PC-9 (cell line): ENCODE results near the gene ENHO. TPM values are rescaled to one million over a fixed set of nuclear protein-coding genes. Genes with fewer than 3 reads are reported as not detected.

Source experiments
- BruUV-seq: library from RNA; stranded (reverse); fragments of 400-500 nt; replicated peaks from 2 replicates; lab custom pipeline; 2021; lab: Mats Ljungman, UMichigan
- CTCF ChIA-PET: fragments of 300-600 bp; sonication (Branson Sonifier 250); formaldehyde crosslinking; loops from one replicate; lab custom pipeline; 2022; ENCODE audit warnings: antibody characterized with exemption; lab: Charles Lee
- POLR2A ChIA-PET: fragments of 300-600 bp; sonication (Branson Sonifier 250); formaldehyde crosslinking; loops from one replicate; lab custom pipeline; 2022; ENCODE audit warnings: antibody characterized with exemption; ENCODE audit not compliant: unreplicated experiment; lab: Charles Lee
- DNase-seq, 2 experiments: peaks; one replicate each; pipeline versions ENCODE4 v3.0.0 to v3.0.0-alpha.2; 2015 to 2022; ENCODE audit warnings: mixed read lengths in 1 of 2
- H2AFZ ChIP-seq: fragments of 200-600 bp; sonication (generic); 2 replicates; pipeline ENCODE4 v1.8.1; 2017; ENCODE audit warnings: antibody characterized with exemption
- H3F3A ChIP-seq: fragments of 200-600 bp; sonication (generic); 2 replicates; pipeline ENCODE4 v1.8.1; 2017; ENCODE audit warnings: antibody characterized with exemption, mild to moderate bottlenecking, low read depth; ENCODE audit not compliant: insufficient read depth
- H3K27ac ChIP-seq: fragments of 200-600 bp; sonication (generic); 2 replicates; pipeline ENCODE4 v1.6.1; 2016; ENCODE audit warnings: mixed run types
- H3K27me3 ChIP-seq: fragments of 200-600 bp; sonication (generic); 2 replicates; pipeline ENCODE4 v1.6.1; 2016; ENCODE audit warnings: low read depth, mixed run types; ENCODE audit not compliant: insufficient read depth
- H3K36me3 ChIP-seq: fragments of 200-600 bp; sonication (generic); 2 replicates; pipeline ENCODE4 v1.6.1; 2016; ENCODE audit warnings: low read depth, mixed run types
- H3K4me1 ChIP-seq: fragments of 200-600 bp; sonication (generic); replicated peaks from 2 replicates; pipeline ENCODE4 v1.6.1; 2016; ENCODE audit warnings: mixed run types; ENCODE audit not compliant: insufficient read depth
- H3K4me2 ChIP-seq: fragments of 200-600 bp; sonication (generic); 2 replicates; pipeline ENCODE4 v1.6.1; 2017; ENCODE audit warnings: mixed run types
- H3K4me3 ChIP-seq: fragments of 200-600 bp; sonication (generic); 2 replicates; pipeline ENCODE4 v1.6.1; 2016; ENCODE audit warnings: mixed run types
- H3K79me2 ChIP-seq: fragments of 200-600 bp; sonication (generic); 2 replicates; pipeline ENCODE4 v1.6.1; 2017; ENCODE audit warnings: low read depth, mixed run types
- H3K9me2 ChIP-seq: fragments of 200-600 bp; sonication (generic); 2 replicates; pipeline ENCODE4 v1.8.1; 2017; ENCODE audit warnings: mild to moderate bottlenecking; ENCODE audit not compliant: insufficient read depth
- H3K9me3 ChIP-seq: fragments of 200-600 bp; sonication (generic); 2 replicates; pipeline ENCODE4 v1.8.1; 2016; ENCODE audit warnings: low read depth; ENCODE audit not compliant: insufficient read depth
- H4K20me1 ChIP-seq: fragments of 200-600 bp; sonication (generic); 2 replicates; pipeline ENCODE4 v1.8.1; 2017; ENCODE audit not compliant: insufficient read depth
- EZH2 ChIP-seq: fragments of 200-600 bp; sonication (generic); IDR thresholded peaks from 2 replicates; pipeline ENCODE4 v1.8.0; 2017; ENCODE audit warnings: antibody characterized with exemption, low read depth
- intact Hi-C: fragments of 100-400 bp; cut with micrococcal nuclease; formaldehyde crosslinking; loops from one replicate; pipeline ENCODE4 v1.10.0; 2022; ENCODE audit not compliant: unreplicated experiment
- total RNA-seq: library from RNA; stranded (reverse); gene quantifications from 2 replicates; pipeline ENCODE4 v1.2.3, GENCODE V29; 2021
- TF ChIP-seq, protein P1 (sequence below): fragments of 200-600 bp; sonication (generic); conservative IDR thresholded peaks from 2 replicates; pipeline ENCODE4 v1.6.1; 2017; ENCODE audit warnings: mixed run types, antibody characterized with exemption, mild to moderate bottlenecking, moderate library complexity

The ENHO gene
- total RNA-seq, 1 experiment from 2014 or later = not detected

DNA sequence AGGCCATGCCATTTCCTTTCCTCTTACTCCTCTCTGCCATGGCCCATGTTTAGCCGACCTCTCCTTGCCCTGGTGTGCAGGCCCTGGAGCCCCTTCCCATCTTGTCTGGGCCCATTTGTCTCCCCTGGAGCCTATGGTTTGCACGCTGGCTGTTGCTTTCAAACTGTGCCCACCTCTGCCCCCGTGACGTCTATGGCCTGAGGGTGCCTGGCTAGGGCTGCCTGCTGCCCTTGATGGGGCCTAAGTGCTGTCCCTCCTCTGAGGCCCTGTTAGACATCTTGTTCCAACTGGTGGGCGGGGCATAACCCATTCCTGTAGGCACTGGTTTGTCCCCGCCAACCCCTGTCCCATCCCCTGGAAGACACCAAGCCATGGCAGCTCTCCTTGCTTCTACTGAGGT is 22.7 kb upstream of the ENHO start:
- Histone ChIP-seq H3K36me3 (no peaks in the 10 kb centered on the region), H3K4me3 (no peak overlapping the region), H4K20me1 (no peaks in the 10 kb centered on the region), H3F3A (no peaks in the 10 kb centered on the region), H2AFZ (no peak overlapping the region), H3K79me2 (no peaks in the 10 kb centered on the region), H3K4me2 (no peak overlapping the region), H3K27me3 (peaks cover 14% of the 10 kb centered on the region; the same call in 1 of the 2 replicates), H3K4me1 (no peaks in the 10 kb centered on the region), H3K9me2 (no peaks in the 10 kb centered on the region), H3K27ac (no peak overlapping the region), H3K9me3 (no peaks in the 10 kb centered on the region)
- DNase-seq = no peak
- intact Hi-C loops = loop anchor here (5.0 kb wide), 1 partner anchor 213 kb away; no protein-coding TSS in a partner anchor
- no peak for TF ChIP-seq EZH2
- TF ChIP-seq, protein P1, sequence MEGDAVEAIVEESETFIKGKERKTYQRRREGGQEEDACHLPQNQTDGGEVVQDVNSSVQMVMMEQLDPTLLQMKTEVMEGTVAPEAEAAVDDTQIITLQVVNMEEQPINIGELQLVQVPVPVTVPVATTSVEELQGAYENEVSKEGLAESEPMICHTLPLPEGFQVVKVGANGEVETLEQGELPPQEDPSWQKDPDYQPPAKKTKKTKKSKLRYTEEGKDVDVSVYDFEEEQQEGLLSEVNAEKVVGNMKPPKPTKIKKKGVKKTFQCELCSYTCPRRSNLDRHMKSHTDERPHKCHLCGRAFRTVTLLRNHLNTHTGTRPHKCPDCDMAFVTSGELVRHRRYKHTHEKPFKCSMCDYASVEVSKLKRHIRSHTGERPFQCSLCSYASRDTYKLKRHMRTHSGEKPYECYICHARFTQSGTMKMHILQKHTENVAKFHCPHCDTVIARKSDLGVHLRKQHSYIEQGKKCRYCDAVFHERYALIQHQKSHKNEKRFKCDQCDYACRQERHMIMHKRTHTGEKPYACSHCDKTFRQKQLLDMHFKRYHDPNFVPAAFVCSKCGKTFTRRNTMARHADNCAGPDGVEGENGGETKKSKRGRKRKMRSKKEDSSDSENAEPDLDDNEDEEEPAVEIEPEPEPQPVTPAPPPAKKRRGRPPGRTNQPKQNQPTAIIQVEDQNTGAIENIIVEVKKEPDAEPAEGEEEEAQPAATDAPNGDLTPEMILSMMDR = no peak
- POLR2A ChIA-PET = no interaction called here
- CTCF ChIA-PET = no interaction called here
- no TSS peak for BruUV-seq

DNA sequence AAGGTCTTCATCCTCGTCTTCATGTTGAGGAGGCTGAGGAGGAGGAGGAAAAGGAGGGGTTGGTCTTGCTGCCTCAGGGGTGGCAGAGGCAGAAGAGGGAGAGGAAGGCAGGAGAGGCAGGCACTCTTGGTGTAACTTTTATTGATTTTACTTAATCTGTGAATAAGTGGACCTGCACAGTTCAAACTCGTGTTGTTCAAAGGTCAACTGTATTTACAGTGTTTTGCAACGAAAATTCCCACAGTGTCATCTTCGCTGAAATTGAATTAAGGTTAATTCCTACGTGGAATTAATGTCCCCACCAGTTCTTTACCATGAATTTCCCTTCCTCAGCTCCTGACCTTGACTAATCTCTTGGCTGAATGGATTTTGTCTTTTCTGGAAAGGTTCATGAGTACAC is 21.2 kb upstream of the ENHO start:
- H3K36me3 ChIP-seq = no peaks in the 10 kb centered on the region
- H3K9me3 ChIP-seq = no peaks in the 10 kb centered on the region
- H4K20me1 ChIP-seq = no peaks in the 10 kb centered on the region
- H3K79me2 ChIP-seq = no peaks in the 10 kb centered on the region
- DNase-seq = no peak
- ChIA-PET CTCF (interaction anchor here (0.6 kb wide), 2 partner anchors 160 to 169 kb away, joined by 5 to 6 read pairs; no protein-coding TSS in a partner anchor), POLR2A (interaction anchor here (0.6 kb wide), 1 partner anchor 38 kb away, joined by 14 read pairs; no protein-coding TSS in a partner anchor)
- H3K27me3 ChIP-seq = 0 out of 2 replicates have a peak, but pooled peaks cover 5% of the 10 kb centered on the region
- H3K4me3 ChIP-seq = no peak overlapping the region
- no peaks in the 10 kb centered on the region for H3K4me1 ChIP-seq
- H2AFZ ChIP-seq = no peak overlapping the region
- no peaks in the 10 kb centered on the region for H3F3A ChIP-seq
- BruUV-seq = no TSS peak
- intact Hi-C loops = no loop called here
- TF ChIP-seq, protein P1 = no peak
- no peak for TF ChIP-seq EZH2
- H3K4me2 ChIP-seq = no peak overlapping the region
- no peaks in the 10 kb centered on the region for H3K9me2 ChIP-seq
- H3K27ac ChIP-seq = no peak overlapping the region

DNA sequence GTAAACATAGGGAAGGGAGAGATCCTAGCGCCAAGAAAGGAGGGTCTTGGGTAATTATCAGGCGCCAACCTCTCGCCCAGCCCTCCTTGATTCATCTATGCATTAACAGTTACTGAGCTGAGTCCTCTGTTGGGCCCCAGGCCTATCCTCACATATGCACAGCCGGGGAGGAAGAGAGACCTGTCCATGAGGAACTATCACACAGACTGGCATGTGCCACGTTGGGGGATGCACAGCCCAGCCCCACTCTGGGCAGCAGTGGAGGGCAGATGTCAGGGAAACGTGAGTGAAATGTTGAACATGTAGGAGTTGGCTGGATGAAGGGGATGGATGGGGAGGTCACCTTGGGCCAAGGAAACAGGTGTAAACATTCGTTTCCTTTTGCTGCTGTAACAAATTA is 18.8 kb upstream of the ENHO start:
- POLR2A ChIA-PET = no interaction called here
- BruUV-seq = no TSS peak
- no peak overlapping the region for H2AFZ ChIP-seq

More for the DNA sequence above, 18.8 kb upstream of the ENHO start:
- H3K9me2 ChIP-seq = no peaks in the 10 kb centered on the region
- H3K79me2 ChIP-seq = no peaks in the 10 kb centered on the region
- H3K4me1 ChIP-seq = no peaks in the 10 kb centered on the region
- CTCF ChIA-PET = interaction anchor here (0.7 kb wide), 1 partner anchor 111 kb away, joined by 3 read pairs; no protein-coding TSS in a partner anchor
- no peaks in the 10 kb centered on the region for H4K20me1 ChIP-seq
- no peak overlapping the region for H3K4me2 ChIP-seq
- H3K36me3 ChIP-seq = no peaks in the 10 kb centered on the region
- no peaks in the 10 kb centered on the region for H3F3A ChIP-seq
- 0 out of 2 replicates have a peak, but pooled peaks cover 8% of the 10 kb centered on the region for H3K27me3 ChIP-seq
- no peak for DNase-seq
- intact Hi-C loops = no loop called here
- H3K27ac ChIP-seq = no peak overlapping the region
- TF ChIP-seq, protein P1 = no peak
- no peak for TF ChIP-seq EZH2
- H3K9me3 ChIP-seq = no peaks in the 10 kb centered on the region
- no peak overlapping the region for H3K4me3 ChIP-seq
